HEK293T (cell line): ENCODE data around the gene OPALIN.

Experiments used
- ARNT ChIP-seq: fragments of 450-650 bp; IDR thresholded peaks from 2 replicates; pipeline ENCODE4 v1.6.1; 2017; ENCODE audit warnings: mild to moderate bottlenecking
- BHLHE40 ChIP-seq: fragments of 450-650 bp; IDR thresholded peaks from 2 replicates; pipeline ENCODE4 v1.6.1; 2016; ENCODE audit warnings: mild to moderate bottlenecking, moderate library complexity, borderline replicate concordance
- ELF4 ChIP-seq: fragments of 450-650 bp; IDR thresholded peaks from 2 replicates; pipeline ENCODE4 v1.6.1; 2017; ENCODE audit warnings: antibody characterized with exemption
- FOXA1 ChIP-seq: fragments of 450-650 bp; IDR thresholded peaks from 2 replicates; pipeline ENCODE4 v1.6.1; 2016; ENCODE audit warnings: mild to moderate bottlenecking
- FOXM1 ChIP-seq: fragments of 450-650 bp; IDR thresholded peaks from 2 replicates; pipeline ENCODE4 v1.6.1; 2017; ENCODE audit warnings: mild to moderate bottlenecking, borderline replicate concordance
- SUZ12 ChIP-seq: fragments of 450-650 bp; IDR thresholded peaks from 2 replicates; pipeline ENCODE4 v1.6.1; 2016; ENCODE audit warnings: mild to moderate bottlenecking
- TARDBP ChIP-seq: fragments of 450-650 bp; IDR thresholded peaks from 2 replicates; pipeline ENCODE4 v1.6.1; 2016
- ZNF384 ChIP-seq: fragments of 450-650 bp; IDR thresholded peaks from 2 replicates; pipeline ENCODE4 v1.6.1; 2016
- TF ChIP-seq, protein P1 (sequence below): fragments of 450-650 bp; IDR thresholded peaks from 2 replicates; pipeline ENCODE4 v1.6.1; 2016

DNA sequence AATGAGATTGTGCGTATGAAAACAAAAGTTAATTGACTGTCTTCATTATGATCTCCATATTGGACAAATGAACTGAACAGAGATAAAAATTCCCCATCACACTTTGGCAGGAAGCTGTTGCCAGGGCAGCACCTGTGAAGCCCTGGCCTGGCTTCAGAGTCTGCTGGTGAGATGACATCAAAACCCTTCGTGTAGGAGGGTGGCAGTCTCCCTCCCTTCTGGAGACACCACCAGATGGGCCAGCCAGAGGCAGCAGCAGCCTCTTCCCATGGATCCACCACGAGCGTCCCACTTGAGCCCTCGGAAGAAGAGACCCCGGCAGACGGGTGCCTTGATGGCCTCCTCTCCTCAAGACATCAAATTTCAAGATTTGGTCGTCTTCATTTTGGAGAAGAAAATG lies 54.6 kb downstream of the OPALIN start, which contains the start of gene DNTT:
- TF ChIP-seq FOXM1 (no peak), ZNF384 (no peak), SUZ12 (no peak), BHLHE40 (no peak), TARDBP (no peak), ARNT (no peak), FOXA1 (no peak), ELF4 (no peak)
- TF ChIP-seq, protein P1, sequence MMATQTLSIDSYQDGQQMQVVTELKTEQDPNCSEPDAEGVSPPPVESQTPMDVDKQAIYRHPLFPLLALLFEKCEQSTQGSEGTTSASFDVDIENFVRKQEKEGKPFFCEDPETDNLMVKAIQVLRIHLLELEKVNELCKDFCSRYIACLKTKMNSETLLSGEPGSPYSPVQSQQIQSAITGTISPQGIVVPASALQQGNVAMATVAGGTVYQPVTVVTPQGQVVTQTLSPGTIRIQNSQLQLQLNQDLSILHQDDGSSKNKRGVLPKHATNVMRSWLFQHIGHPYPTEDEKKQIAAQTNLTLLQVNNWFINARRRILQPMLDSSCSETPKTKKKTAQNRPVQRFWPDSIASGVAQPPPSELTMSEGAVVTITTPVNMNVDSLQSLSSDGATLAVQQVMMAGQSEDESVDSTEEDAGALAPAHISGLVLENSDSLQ: no peak
